ENCODE measurements around the gene CARS1. TPM values are rescaled to one million over a fixed set of nuclear protein-coding genes. Genes with fewer than 3 reads are reported as not detected.

Gene CARS1
- total and polyA plus RNA-seq, 7 experiments from 2014 or later = 23.9 to 70.4 (median 38.5) TPM

GRCh38 chr11:2992234-2992996 is 64.8 kb downstream of the CARS1 start, which contains the start of gene NAP1L4:
Gene NAP1L4 (minus strand): TSS chr11:2992329. CDS start chr11:2979220, 13,109 bp downstream.
- Mint-ChIP-seq H3K4me3 (peak within 1 kb of the TSS; percentile 94 to 100 (median 98)), H3K9me3 (peaks cover 0 to 3% (median 0%) of the 10 kb centered on the region in 11 donors), H3K36me3 (peaks cover 0 to 31% (median 4%) of the 10 kb centered on the region in 5 donors), H3K4me1 (peaks cover 23 to 36% (median 27%) of the 10 kb centered on the region in 7 donors), H3K27me3 (no peaks in the 10 kb centered on the region), H3K27ac (peak within 1 kb of the TSS; percentile 92 to 99 (median 97))
- ATAC-seq (peak; percentile 93), DNase-seq (peak; percentile 88 to 97 (median 95))
- H3K4me3 ChIP-seq (ENCODE audit: low read length) = peak within 1 kb of the TSS; percentile 93
- intact Hi-C loops (cut with micrococcal nuclease) = loop anchor here (1.0 to 5.0 kb wide), 13 partner anchors 22 to 592 kb away; partner anchors contain the start of genes CARS1 (in 2 of the 2), CDKN1C (in 2 of the 2), TSSC4 (in 2 of the 2) and ZNF195 (in 2 of the 2)
- ChIA-PET POLR2A (interaction anchor here (0.5 to 8.3 kb wide), 8 partner anchors 11 to 592 kb away, joined by 3 to 142 read pairs (median 4); partner anchors contain the start of genes CARS1 and TSSC4), CTCF (interaction anchor here (0.9 to 1.0 kb wide), 3 partner anchors 9 to 22 kb away, joined by 3 to 11 read pairs (median 5); no protein-coding TSS in a partner anchor)
- peak within 1 kb of the TSS; percentile 90 for H3K27ac ChIP-seq (ENCODE audit: low read depth, low read length)
- H3K4me1 ChIP-seq (ENCODE audit: control insufficient read depth in 2 of 2, insufficient read depth in 2 of 2, low read length in 2 of 2) = peaks cover 2 to 4% of the 10 kb centered on the region in 2 donors
- H3K27me3 ChIP-seq (ENCODE audit: control insufficient read depth in 2 of 2, insufficient read depth in 2 of 2, low read length in 2 of 2) = no peaks in the 10 kb centered on the region
- no peaks in the 10 kb centered on the region for H3K9me3 ChIP-seq (ENCODE audit: control insufficient read depth in 2 of 3, low read length in 3 of 3)
- peaks cover 0 to 9% (median 0%) of the 10 kb centered on the region in 3 experiments for H3K36me3 ChIP-seq (ENCODE audit: control insufficient read depth in 2 of 3, insufficient read depth in 3 of 3, low read length in 3 of 3)

- DNase-seq (no peak), ATAC-seq (peak; percentile 60)
- Mint-ChIP-seq H3K27ac (peak overlapping the region; percentile 92 to 99 (median 97)), H3K4me1 (peaks cover 25 to 42% (median 33%) of the 10 kb centered on the region in 7 donors), H3K4me3 (peak overlapping the region; percentile 94 to 100 (median 98)), H3K27me3 (no peaks in the 10 kb centered on the region), H3K36me3 (peaks cover 0 to 34% (median 4%) of the 10 kb centered on the region in 5 donors), H3K9me3 (peaks cover 0 to 3% (median 0%) of the 10 kb centered on the region in 11 donors)
- Histone ChIP-seq H3K9me3 (ENCODE audit: control insufficient read depth in 2 of 3, low read length in 3 of 3) (no peaks in the 10 kb centered on the region), H3K27me3 (ENCODE audit: control insufficient read depth in 2 of 2, insufficient read depth in 2 of 2, low read length in 2 of 2) (no peaks in the 10 kb centered on the region), H3K36me3 (ENCODE audit: control insufficient read depth in 2 of 3, insufficient read depth in 3 of 3, low read length in 3 of 3) (peaks cover 0 to 9% (median 0%) of the 10 kb centered on the region in 3 experiments), H3K4me3 (ENCODE audit: low read length) (peak overlapping the region; percentile 93), H3K4me1 (ENCODE audit: control insufficient read depth in 2 of 2, insufficient read depth in 2 of 2, low read length in 2 of 2) (peaks cover 10 to 12% of the 10 kb centered on the region in 2 donors), H3K27ac (ENCODE audit: low read depth, low read length) (peak overlapping the region; percentile 90)
- POLR2A ChIA-PET = interaction anchor here (0.8 to 8.3 kb wide), 7 partner anchors 10 to 591 kb away, joined by 3 to 142 read pairs (median 4); partner anchors contain the start of genes CARS1 and TSSC4
- intact Hi-C loops (cut with micrococcal nuclease) = loop anchor here (1.0 to 5.0 kb wide), 13 partner anchors 23 to 591 kb away; partner anchors contain the start of genes CARS1 (in 2 of the 2), CDKN1C (in 2 of the 2), TSSC4 (in 2 of the 2) and ZNF195 (in 2 of the 2)
- CTCF ChIA-PET = interaction anchor here (0.9 to 3.6 kb wide), 4 partner anchors 9 to 23 kb away, joined by 3 to 16 read pairs (median 8); no protein-coding TSS in a partner anchor
These were observed 65.6 kb downstream of the CARS1 start for GRCh38 chr11:2991452-2992233.

DNA sequence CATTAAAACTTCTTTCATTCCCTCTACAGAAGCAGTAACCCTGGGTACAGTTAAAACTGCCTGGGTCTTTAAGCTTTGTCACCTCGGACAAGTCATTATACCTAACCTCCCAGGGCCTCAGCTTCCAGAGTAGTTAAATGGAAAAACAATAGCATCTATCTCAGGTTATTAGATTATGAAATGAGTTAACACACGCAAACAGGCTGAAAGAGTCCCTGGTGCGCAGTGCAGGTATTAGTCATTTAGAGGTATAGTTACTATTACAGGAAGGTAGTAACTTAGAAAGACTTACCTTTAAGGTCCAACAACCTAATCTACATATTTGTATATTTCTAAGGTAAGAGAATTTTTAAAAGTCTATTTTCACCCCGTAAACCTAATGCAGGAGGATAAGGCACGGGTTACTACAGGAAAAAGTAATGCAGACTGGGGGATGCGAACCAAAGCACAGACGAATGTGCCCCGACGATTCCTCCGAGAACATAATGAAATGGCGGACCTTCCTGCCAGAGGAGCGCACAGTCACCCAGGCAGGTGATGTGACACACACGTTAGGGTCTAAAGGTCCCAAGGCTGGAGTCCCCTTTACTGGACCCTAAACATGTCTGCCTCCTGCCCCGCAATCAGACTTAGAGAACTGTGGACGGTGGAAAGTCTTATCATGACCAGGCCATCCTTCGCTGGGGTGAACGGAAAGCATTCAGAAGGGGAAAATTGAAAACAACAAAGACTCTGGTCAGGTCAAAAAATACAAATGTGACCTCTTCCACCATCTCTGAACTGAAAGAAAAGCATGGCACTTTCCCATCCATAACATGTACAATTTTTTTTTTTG is 66.4 kb downstream of the CARS1 start:
- H3K4me1 ChIP-seq (ENCODE audit: control insufficient read depth in 2 of 2, insufficient read depth in 2 of 2, low read length in 2 of 2) = peaks cover 15 to 16% of the 10 kb centered on the region in 2 donors
- H3K36me3 Mint-ChIP-seq = peaks cover 0 to 34% (median 4%) of the 10 kb centered on the region in 5 donors
- H3K4me3 ChIP-seq (ENCODE audit: low read length) = peak overlapping the region; percentile 93
- H3K36me3 ChIP-seq (ENCODE audit: control insufficient read depth in 2 of 3, insufficient read depth in 3 of 3, low read length in 3 of 3) = peaks cover 0 to 9% (median 0%) of the 10 kb centered on the region in 3 experiments
- H3K27ac Mint-ChIP-seq = peak overlapping the region; percentile 92 to 98 (median 95)
- H3K9me3 Mint-ChIP-seq = peaks cover 0 to 3% (median 0%) of the 10 kb centered on the region in 11 donors
- H3K4me3 Mint-ChIP-seq = peak overlapping the region; percentile 94 to 100 (median 98)
- DNase-seq (peak in 5 of 9 donors; percentile 13 to 27 (median 22)), ATAC-seq (no peak)
- no peaks in the 10 kb centered on the region for H3K9me3 ChIP-seq (ENCODE audit: control insufficient read depth in 2 of 3, low read length in 3 of 3)
- H3K4me1 Mint-ChIP-seq = peaks cover 25 to 49% (median 36%) of the 10 kb centered on the region in 7 donors
- POLR2A ChIA-PET = interaction anchor here (0.9 to 8.3 kb wide), 8 partner anchors 13 to 590 kb away, joined by 3 to 142 read pairs (median 4); partner anchors contain the start of gene TSSC4
- intact Hi-C loops (cut with micrococcal nuclease) = loop anchor here (5.0 kb wide), 4 partner anchors 104 to 549 kb away; partner anchors contain the start of genes CDKN1C (in 1 of the 2) and TRPM5 (in 1 of the 2)
- H3K27me3 ChIP-seq (ENCODE audit: control insufficient read depth in 2 of 2, insufficient read depth in 2 of 2, low read length in 2 of 2) = no peaks in the 10 kb centered on the region
- CTCF ChIA-PET = interaction anchor here (0.8 to 3.6 kb wide), 3 partner anchors 16 to 45 kb away, joined by 3 to 16 read pairs (median 10); no protein-coding TSS in a partner anchor
- H3K27ac ChIP-seq (ENCODE audit: low read depth, low read length) = peak overlapping the region; percentile 90
- no peaks in the 10 kb centered on the region for H3K27me3 Mint-ChIP-seq

DNA sequence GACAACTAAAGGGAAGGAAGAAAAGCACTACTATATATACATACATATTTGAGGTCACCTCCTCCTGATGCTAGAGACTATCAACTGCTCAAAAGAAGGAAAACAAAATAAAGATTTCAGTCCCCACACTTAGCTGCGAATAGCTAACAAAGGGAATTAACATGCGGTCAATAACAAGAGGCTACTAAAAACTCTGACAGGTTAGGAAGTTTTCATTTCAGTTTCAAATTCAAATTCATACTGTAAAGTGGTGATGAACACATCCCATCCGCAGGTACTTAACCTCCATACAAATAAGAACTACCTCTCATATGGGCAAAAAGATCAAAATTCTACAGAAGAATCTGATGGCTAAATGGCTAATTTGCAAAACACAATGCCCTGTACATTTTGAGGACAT is 67.7 kb downstream of the CARS1 start:
- Mint-ChIP-seq H3K4me1 (peaks cover 32 to 59% (median 44%) of the 10 kb centered on the region in 7 donors), H3K36me3 (peaks cover 2 to 36% (median 6%) of the 10 kb centered on the region in 5 donors), H3K9me3 (peaks cover 0 to 3% (median 0%) of the 10 kb centered on the region in 11 donors), H3K4me3 (peak overlapping the region; percentile 94 to 100 (median 98)), H3K27me3 (no peaks in the 10 kb centered on the region), H3K27ac (peak overlapping the region; percentile 86 to 98 (median 95))
- ATAC-seq (no peak), DNase-seq (no peak)
- Histone ChIP-seq H3K36me3 (ENCODE audit: control insufficient read depth in 2 of 3, insufficient read depth in 3 of 3, low read length in 3 of 3) (peaks cover 0 to 12% (median 0%) of the 10 kb centered on the region in 3 experiments), H3K4me3 (ENCODE audit: low read length) (peak overlapping the region; percentile 93), H3K4me1 (ENCODE audit: control insufficient read depth in 2 of 2, insufficient read depth in 2 of 2, low read length in 2 of 2) (peaks cover 24 to 26% of the 10 kb centered on the region in 2 donors), H3K27me3 (ENCODE audit: control insufficient read depth in 2 of 2, insufficient read depth in 2 of 2, low read length in 2 of 2) (no peaks in the 10 kb centered on the region), H3K9me3 (ENCODE audit: control insufficient read depth in 2 of 3, low read length in 3 of 3) (no peaks in the 10 kb centered on the region), H3K27ac (ENCODE audit: low read depth, low read length) (peak overlapping the region; percentile 90)
- POLR2A ChIA-PET = interaction anchor here (0.9 to 8.3 kb wide), 14 partner anchors 11 to 854 kb away, joined by 3 to 142 read pairs (median 4); partner anchors contain the start of gene CARS1
- CTCF ChIA-PET = interaction anchor here (0.8 to 3.6 kb wide), 7 partner anchors 14 to 456 kb away, joined by 3 to 16 read pairs (median 3); no protein-coding TSS in a partner anchor
- intact Hi-C loops (cut with micrococcal nuclease) = loop anchor here in 1 of 2 donors (2.0 to 5.0 kb wide), 2 partner anchors 45 to 687 kb away; partner anchors contain the start of genes C11orf21 and TSPAN32

- DNase-seq (no peak), ATAC-seq (no peak)
- peaks cover 26 to 31% of the 10 kb centered on the region in 2 donors for H3K4me1 ChIP-seq (ENCODE audit: control insufficient read depth in 2 of 2, insufficient read depth in 2 of 2, low read length in 2 of 2)
- H3K4me3 ChIP-seq (ENCODE audit: low read length) = peak overlapping the region; percentile 93
- H3K27ac ChIP-seq (ENCODE audit: low read depth, low read length) = peak overlapping the region; percentile 90
- POLR2A ChIA-PET = interaction anchor here (0.9 to 8.3 kb wide), 12 partner anchors 11 to 854 kb away, joined by 3 to 142 read pairs (median 4); partner anchors contain the start of gene CARS1
- H3K27ac Mint-ChIP-seq = peak overlapping the region; percentile 86 to 98 (median 95)
- peak overlapping the region; percentile 94 to 100 (median 98) for H3K4me3 Mint-ChIP-seq
- no peaks in the 10 kb centered on the region for H3K9me3 ChIP-seq (ENCODE audit: control insufficient read depth in 2 of 3, low read length in 3 of 3)
- no peaks in the 10 kb centered on the region for H3K27me3 ChIP-seq (ENCODE audit: control insufficient read depth in 2 of 2, insufficient read depth in 2 of 2, low read length in 2 of 2)
- intact Hi-C loops (cut with micrococcal nuclease) = loop anchor here in 1 of 2 donors (2.0 to 5.0 kb wide), 2 partner anchors 44 to 687 kb away; partner anchors contain the start of genes C11orf21 and TSPAN32
- H3K36me3 ChIP-seq (ENCODE audit: control insufficient read depth in 2 of 3, insufficient read depth in 3 of 3, low read length in 3 of 3) = peaks cover 0 to 13% (median 0%) of the 10 kb centered on the region in 3 experiments
- H3K27me3 Mint-ChIP-seq = no peaks in the 10 kb centered on the region
- peaks cover 0 to 3% (median 0%) of the 10 kb centered on the region in 11 donors for H3K9me3 Mint-ChIP-seq
- CTCF ChIA-PET = interaction anchor here (1.0 to 3.6 kb wide), 6 partner anchors 14 to 456 kb away, joined by 3 to 16 read pairs (median 4); no protein-coding TSS in a partner anchor
- H3K4me1 Mint-ChIP-seq = peaks cover 35 to 64% (median 45%) of the 10 kb centered on the region in 7 donors
- peaks cover 4 to 38% (median 9%) of the 10 kb centered on the region in 5 donors for H3K36me3 Mint-ChIP-seq
These were observed 68.2 kb downstream of the CARS1 start for GRCh38 chr11:2989006-2989405.
